ENCODE measurements around the gene RNF14. TPM values are rescaled to one million over a fixed set of nuclear protein-coding genes. Genes with fewer than 3 reads are reported as not detected.
A peak's percentile ranks its signal among the peaks of the same experiment; 100 is the strongest.

The RNF14 gene
- total and polyA plus RNA-seq, 12 donors, result 20.3 to 130 (median 100) TPM

- no peak for TF ChIP-seq CTCF (IDR thresholded peaks at IDR 0.05)
- DNase-seq (no peak), ATAC-seq (no peak)
- Histone ChIP-seq H3K4me3 (no peak overlapping the region), H3K27me3 (no peaks in the 10 kb centered on the region), H3K9me3 (no peaks in the 10 kb centered on the region), H3K27ac (peak overlapping the region in 1 of 10 donors; percentile 25), H3K4me1 (peaks cover 2 to 76% (median 64%) of the 10 kb centered on the region in 9 donors), H3K36me3 (peaks cover 0 to 66% (median 8%) of the 10 kb centered on the region in 9 donors)
- intact Hi-C loops (cut with DNase I), result no loop called here
- WGBS, 2 donors, result 68 to 74% methylated on average over 9 of the region's 9 CpGs
Observed at GRCh38 chr5:141944076-141944475, 24.8 kb upstream of the RNF14 start.

- DNase-seq (peak; percentile 26 to 42), ATAC-seq (peak; percentile 16 to 46 (median 34))
- Histone ChIP-seq H3K4me1 (peaks cover 2 to 87% (median 66%) of the 10 kb centered on the region in 9 donors), H3K27ac (peak overlapping the region in 7 of 10 donors; percentile 9 to 63 (median 49)), H3K36me3 (peaks cover 0 to 66% (median 3%) of the 10 kb centered on the region in 9 donors), H3K9me3 (no peaks in the 10 kb centered on the region), H3K27me3 (no peaks in the 10 kb centered on the region), H3K4me3 (no peak overlapping the region)
- intact Hi-C loops (cut with DNase I), result no loop called here
- 39 to 42% methylated on average over 25 of the region's 25 CpGs for WGBS, 2 donors
- no peak for TF ChIP-seq CTCF (IDR thresholded peaks at IDR 0.05)
Observed at GRCh38 chr5:141945511-141946051, 23.3 kb upstream of the RNF14 start.

- no peak for DNase-seq
- WGBS, 2 donors, result 67 to 75% methylated on average over 4 of the region's 4 CpGs
- peaks cover 2 to 87% (median 66%) of the 10 kb centered on the region in 9 donors for H3K4me1 ChIP-seq
Observed at GRCh38 chr5:141947316-141947715, 21.6 kb upstream of the RNF14 start.

GRCh38 chr5:141948812-141949211 lies 20.1 kb upstream of the RNF14 start:
- no peak overlapping the region for H3K27ac ChIP-seq
- ATAC-seq, result no peak
- no peaks in the 10 kb centered on the region for H3K27me3 ChIP-seq
- H3K4me3 ChIP-seq, result no peak overlapping the region
- TF ChIP-seq CTCF (IDR thresholded peaks at IDR 0.05), result no peak
- H3K4me1 ChIP-seq, result peaks cover 2 to 86% (median 69%) of the 10 kb centered on the region in 9 donors
- H3K9me3 ChIP-seq, result no peaks in the 10 kb centered on the region
- DNase-seq, result no peak
- intact Hi-C loops (cut with DNase I), result no loop called here
- WGBS, 2 donors, result 84 to 88% methylated on average over 2 of the region's 2 CpGs
- peaks cover 0 to 73% (median 4%) of the 10 kb centered on the region in 9 donors for H3K36me3 ChIP-seq

More at GRCh38 chr5:141947316-141947715, 21.6 kb upstream of the RNF14 start:
- TF ChIP-seq CTCF (IDR thresholded peaks at IDR 0.05), result no peak
- no peak overlapping the region for H3K4me3 ChIP-seq
- H3K9me3 ChIP-seq, result no peaks in the 10 kb centered on the region
- H3K36me3 ChIP-seq, result peaks cover 0 to 73% (median 4%) of the 10 kb centered on the region in 9 donors
- peak overlapping the region in 3 of 10 donors; percentile 17 to 55 (median 54) for H3K27ac ChIP-seq
- intact Hi-C loops (cut with DNase I), result no loop called here
- no peak for ATAC-seq
- H3K27me3 ChIP-seq, result no peaks in the 10 kb centered on the region

Data from heart right ventricle (tissue), 16 donors.